ENCODE results near the gene PAX6.

DNA sequence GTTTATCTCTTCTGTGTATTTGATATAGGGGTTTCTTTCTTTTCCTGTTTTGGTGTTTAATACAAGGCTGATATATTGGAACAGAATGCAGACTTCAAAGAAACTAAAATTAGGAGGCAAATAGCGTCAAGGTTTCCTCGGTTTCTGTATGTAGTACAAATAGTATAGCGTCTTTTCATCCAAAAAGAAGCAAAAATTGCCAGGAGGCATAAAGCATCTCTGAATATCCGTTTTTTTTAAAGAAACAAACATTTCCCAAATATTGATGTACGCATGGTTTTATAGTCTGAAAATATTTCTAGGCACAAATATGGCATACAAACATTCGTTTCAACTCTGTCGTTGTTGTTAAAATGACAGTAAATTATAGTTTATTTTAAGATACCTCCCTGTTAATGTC, 17.1 kb upstream of the PAX6 start:
- TF ChIP-seq, protein P1, sequence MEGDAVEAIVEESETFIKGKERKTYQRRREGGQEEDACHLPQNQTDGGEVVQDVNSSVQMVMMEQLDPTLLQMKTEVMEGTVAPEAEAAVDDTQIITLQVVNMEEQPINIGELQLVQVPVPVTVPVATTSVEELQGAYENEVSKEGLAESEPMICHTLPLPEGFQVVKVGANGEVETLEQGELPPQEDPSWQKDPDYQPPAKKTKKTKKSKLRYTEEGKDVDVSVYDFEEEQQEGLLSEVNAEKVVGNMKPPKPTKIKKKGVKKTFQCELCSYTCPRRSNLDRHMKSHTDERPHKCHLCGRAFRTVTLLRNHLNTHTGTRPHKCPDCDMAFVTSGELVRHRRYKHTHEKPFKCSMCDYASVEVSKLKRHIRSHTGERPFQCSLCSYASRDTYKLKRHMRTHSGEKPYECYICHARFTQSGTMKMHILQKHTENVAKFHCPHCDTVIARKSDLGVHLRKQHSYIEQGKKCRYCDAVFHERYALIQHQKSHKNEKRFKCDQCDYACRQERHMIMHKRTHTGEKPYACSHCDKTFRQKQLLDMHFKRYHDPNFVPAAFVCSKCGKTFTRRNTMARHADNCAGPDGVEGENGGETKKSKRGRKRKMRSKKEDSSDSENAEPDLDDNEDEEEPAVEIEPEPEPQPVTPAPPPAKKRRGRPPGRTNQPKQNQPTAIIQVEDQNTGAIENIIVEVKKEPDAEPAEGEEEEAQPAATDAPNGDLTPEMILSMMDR (conservative IDR thresholded peaks at IDR 0.05) = no peak
- TF ChIP-seq EZH2 (IDR thresholded peaks at IDR 0.05; ENCODE audit: low read depth) = no peak

Measured in PC-9 (cell line).